GM12872 (cell line): ENCODE data around the gene CAB39.

ENCODE experiments used
- CTCF ChIP-seq: IDR thresholded peaks from 3 replicates; pipeline ENCODE4 v1.5.1; 2011; ENCODE audit warnings: low read depth, mild to moderate bottlenecking, low read length, moderate library complexity; ENCODE audit not compliant: insufficient read depth

The CAB39 gene

GRCh38 chr2:230748087-230748486, 35.4 kb downstream of the CAB39 start:
- TF ChIP-seq CTCF = no peak

- no peak for TF ChIP-seq CTCF
Observed at GRCh38 chr2:230749111-230749510, 36.5 kb downstream of the CAB39 start.

- TF ChIP-seq CTCF = no peak
Observed at GRCh38 chr2:230751062-230751461, 38.4 kb downstream of the CAB39 start.

GRCh38 chr2:230754200-230754599, 41.6 kb downstream of the CAB39 start:
- no peak for TF ChIP-seq CTCF

GRCh38 chr2:230757476-230757875, 44.8 kb downstream of the CAB39 start:
- TF ChIP-seq CTCF = no peak

GRCh38 chr2:230758566-230759480, 46.2 kb downstream of the CAB39 start:
- no peak for TF ChIP-seq CTCF

- TF ChIP-seq CTCF = no peak
Observed at GRCh38 chr2:230759481-230760167, 47.0 kb downstream of the CAB39 start.
